ENCODE measurements around the gene EMC10. TPM values are rescaled to one million over a fixed set of nuclear protein-coding genes. Genes with fewer than 3 reads are reported as not detected.
A peak's percentile ranks its signal among the peaks of the same experiment; 100 is the strongest.

EMC10 gene
- total and polyA plus RNA-seq, 2 of the 4 experiments (the other 2 are of a cell fraction): 11.3 to 90.9 TPM

DNA sequence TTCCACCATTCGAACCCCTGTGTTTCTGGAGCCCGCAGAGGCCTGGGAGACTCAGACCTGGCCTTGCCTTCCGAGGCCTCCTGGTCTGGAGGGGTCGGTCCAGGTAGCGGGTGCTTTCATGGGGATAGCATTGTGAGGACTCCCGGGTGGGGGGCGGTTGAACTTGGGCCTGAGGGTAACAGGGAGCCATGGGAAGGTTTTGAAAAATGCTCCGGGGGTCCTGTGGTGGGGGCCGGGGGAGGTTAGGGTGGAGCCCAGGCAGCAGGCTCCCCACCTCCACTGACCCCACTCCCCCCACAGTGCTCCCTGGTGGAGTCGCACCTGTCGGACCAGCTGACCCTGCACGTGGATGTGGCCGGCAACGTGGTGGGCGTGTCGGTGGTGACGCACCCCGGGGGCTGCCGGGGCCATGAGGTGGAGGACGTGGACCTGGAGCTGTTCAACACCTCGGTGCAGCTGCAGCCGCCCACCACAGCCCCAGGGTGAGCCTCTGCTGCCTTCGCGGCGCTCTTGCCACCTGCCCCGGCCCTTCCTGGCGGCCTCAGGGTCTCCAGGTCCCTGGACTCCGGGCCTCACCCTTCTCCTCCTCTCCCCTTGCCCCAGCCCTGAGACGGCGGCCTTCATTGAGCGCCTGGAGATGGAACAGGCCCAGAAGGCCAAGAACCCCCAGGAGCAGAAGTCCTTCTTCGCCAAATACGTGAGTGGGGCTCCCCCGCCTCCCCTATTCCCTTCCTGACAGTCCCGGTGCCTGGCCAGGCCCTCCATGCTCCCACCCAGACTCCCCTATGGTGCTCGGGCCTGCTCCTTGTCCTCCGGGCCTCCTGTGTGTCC lies 4.2 kb downstream of the EMC10 start (continued):
- no peak for TF ChIP-seq MAZ (IDR thresholded peaks at IDR 0.05; ENCODE audit: borderline replicate concordance, low read depth, low read length)

DNA sequence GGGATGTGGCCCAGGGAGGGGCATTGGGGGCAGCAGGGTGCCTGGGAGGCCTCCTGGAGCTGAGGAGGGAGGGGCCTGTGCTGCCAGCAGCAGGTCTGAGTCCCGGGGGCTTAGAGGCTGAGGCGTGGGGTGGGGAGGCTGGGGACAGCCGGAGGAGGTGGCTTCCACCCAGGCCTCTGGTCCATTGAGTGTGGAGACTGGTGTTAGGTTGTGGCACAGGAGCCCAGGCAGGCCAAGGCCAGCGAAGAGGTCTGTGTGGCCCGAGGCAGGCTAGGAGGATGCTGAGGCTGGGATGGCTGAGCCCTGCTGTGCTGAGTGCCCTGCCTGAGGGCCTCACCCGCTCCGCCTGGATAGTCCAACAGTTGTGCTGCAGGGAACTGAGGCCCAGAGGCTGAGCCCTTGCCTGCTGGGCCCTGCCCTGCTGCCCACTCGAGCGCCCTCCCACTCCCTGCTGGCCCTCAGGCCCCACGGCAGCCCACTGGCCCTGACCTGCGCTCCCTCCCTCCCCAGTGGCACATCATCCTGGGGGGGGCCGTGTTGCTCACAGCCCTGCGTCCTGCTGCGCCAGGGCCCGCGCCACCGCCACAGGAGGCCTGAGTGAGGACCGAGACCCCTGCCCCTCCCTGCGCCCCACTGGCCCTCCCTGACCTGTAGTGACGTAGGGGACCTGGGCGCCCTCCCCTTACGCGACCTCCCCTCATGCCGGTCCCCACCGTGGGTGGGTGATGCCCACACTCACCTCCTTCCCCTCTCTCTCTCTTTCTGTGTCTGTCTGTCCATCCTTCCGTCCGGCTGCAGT lies 5.2 kb downstream of the EMC10 start:
- no peaks in the 10 kb centered on the region for H3K9me3 ChIP-seq (ENCODE audit: control insufficient read depth, insufficient read depth, low read length)
- intact Hi-C loops (cut with micrococcal nuclease): no loop called here
- no peak overlapping the region for H3K4me3 ChIP-seq (ENCODE audit: insufficient read depth, low read depth, low read length)
- peaks cover 5% of the 10 kb centered on the region; the same call in 1 of the 2 replicates for H3K9me1 ChIP-seq (ENCODE audit: insufficient read depth, low read length)
- no peak overlapping the region for H4K8ac ChIP-seq (ENCODE audit: low read depth in 2 of 2, low read length in 2 of 2)
- no peak overlapping the region for H4K91ac ChIP-seq (ENCODE audit: insufficient read depth, low read depth, low read length)
- H2BK120ac ChIP-seq (ENCODE audit: low read depth, low read length): no peak overlapping the region
- peaks cover 16 to 27% of the 10 kb centered on the region in 2 experiments for H3K79me1 ChIP-seq (ENCODE audit: low read depth in 1 of 2, low read length in 2 of 2)
- WGBS, 2 experiments (ENCODE audit: extremely low coverage in 2 of 2, insufficient read length in 1 of 2): 100% methylated on average over 3 of the region's 27 CpGs; no CpG with 5 or more reads in 1 of the 2 experiments
- in situ Hi-C loops (cut with MboI; ENCODE audit: low sequenced_read_pairs): no loop called here
- 0 out of 2 replicates have a peak, but pooled peaks cover 2% of the 10 kb centered on the region for H3K4me1 ChIP-seq (ENCODE audit: control insufficient read depth, insufficient read depth, low read length)
- H3K27me3 ChIP-seq (ENCODE audit: control insufficient read depth, insufficient read depth, low read length): no peaks in the 10 kb centered on the region
- no peak overlapping the region for H3K27ac ChIP-seq (ENCODE audit: insufficient read depth, low read length)
- peaks cover 26% of the 10 kb centered on the region for H3K36me3 ChIP-seq (ENCODE audit: control insufficient read depth, insufficient read depth, low read length)
- no peak for TF ChIP-seq MXI1 (IDR thresholded peaks at IDR 0.05; ENCODE audit: borderline replicate concordance, low read depth, low read length)
- TF ChIP-seq RCOR1 (IDR thresholded peaks at IDR 0.05; ENCODE audit: insufficient replicate concordance, low read length): no peak
- TF ChIP-seq SMC3 (IDR thresholded peaks at IDR 0.05; ENCODE audit: low read depth, low read length): no peak
- TF ChIP-seq FOS (IDR thresholded peaks at IDR 0.05; ENCODE audit: low read depth, low read length): no peak
- TF ChIP-seq, protein P1, sequence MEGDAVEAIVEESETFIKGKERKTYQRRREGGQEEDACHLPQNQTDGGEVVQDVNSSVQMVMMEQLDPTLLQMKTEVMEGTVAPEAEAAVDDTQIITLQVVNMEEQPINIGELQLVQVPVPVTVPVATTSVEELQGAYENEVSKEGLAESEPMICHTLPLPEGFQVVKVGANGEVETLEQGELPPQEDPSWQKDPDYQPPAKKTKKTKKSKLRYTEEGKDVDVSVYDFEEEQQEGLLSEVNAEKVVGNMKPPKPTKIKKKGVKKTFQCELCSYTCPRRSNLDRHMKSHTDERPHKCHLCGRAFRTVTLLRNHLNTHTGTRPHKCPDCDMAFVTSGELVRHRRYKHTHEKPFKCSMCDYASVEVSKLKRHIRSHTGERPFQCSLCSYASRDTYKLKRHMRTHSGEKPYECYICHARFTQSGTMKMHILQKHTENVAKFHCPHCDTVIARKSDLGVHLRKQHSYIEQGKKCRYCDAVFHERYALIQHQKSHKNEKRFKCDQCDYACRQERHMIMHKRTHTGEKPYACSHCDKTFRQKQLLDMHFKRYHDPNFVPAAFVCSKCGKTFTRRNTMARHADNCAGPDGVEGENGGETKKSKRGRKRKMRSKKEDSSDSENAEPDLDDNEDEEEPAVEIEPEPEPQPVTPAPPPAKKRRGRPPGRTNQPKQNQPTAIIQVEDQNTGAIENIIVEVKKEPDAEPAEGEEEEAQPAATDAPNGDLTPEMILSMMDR (conservative IDR thresholded peaks at IDR 0.05; ENCODE audit: low read depth, low read length): no peak
- TF ChIP-seq MAZ (IDR thresholded peaks at IDR 0.05; ENCODE audit: borderline replicate concordance, low read depth, low read length): no peak
- TF ChIP-seq CHD1 (IDR thresholded peaks at IDR 0.05; ENCODE audit: low read depth, low read length): no peak
- no peak for TF ChIP-seq MAFK (IDR thresholded peaks at IDR 0.05; ENCODE audit: low read depth, low read length)
- TF ChIP-seq RAD21 (IDR thresholded peaks at IDR 0.05; ENCODE audit: low read length): no peak
- no peak for TF ChIP-seq CEBPB (IDR thresholded peaks at IDR 0.05; ENCODE audit: low read depth, low read length)
- no peak for TF ChIP-seq BHLHE40 (IDR thresholded peaks at IDR 0.05; ENCODE audit: low read depth, low read length)
- no peak for TF ChIP-seq USF2 (IDR thresholded peaks at IDR 0.05; ENCODE audit: low read depth, low read length)
- H3K23ac ChIP-seq (ENCODE audit: low read depth, low read length): no peak overlapping the region
- H3K18ac ChIP-seq (ENCODE audit: low read depth, low read length): no peak overlapping the region
- DNase-seq (no peak), ATAC-seq (ENCODE audit: low read depth) (no peak)
- H3K14ac ChIP-seq (replicated peaks; ENCODE audit: low read depth, low read length): no peak overlapping the region
- no peak overlapping the region for H3K4ac ChIP-seq (ENCODE audit: low read depth, low read length)
- H2AK9ac ChIP-seq (replicated peaks; ENCODE audit: low read depth, low read length, poor library complexity): no peak overlapping the region
- no peak overlapping the region for H2BK20ac ChIP-seq (ENCODE audit: low read depth, low read length)
- no peak overlapping the region for H2BK15ac ChIP-seq (ENCODE audit: low read depth, low read length)
- ChIA-PET POLR2A (ENCODE audit: unreplicated experiment) (no interaction called here), CTCF (no interaction called here)
- peak overlapping the region; percentile 23 for H2AFZ ChIP-seq (replicated peaks; ENCODE audit: low read length, poor library complexity)
- H3K4me2 ChIP-seq (ENCODE audit: low read depth, low read length): no peak overlapping the region
- dilution Hi-C loops (cut with HindIII; ENCODE audit: low sequenced_read_pairs, unreplicated experiment): no loop called here
- H4K20me1 ChIP-seq (ENCODE audit: insufficient read depth, low read length): peaks cover 12% of the 10 kb centered on the region
- H3K9ac ChIP-seq (ENCODE audit: low read depth, low read length): no peak overlapping the region
- no peak overlapping the region for H2BK5ac ChIP-seq (ENCODE audit: low read depth, low read length, poor library complexity, severe bottlenecking)
- no peak overlapping the region for H4K5ac ChIP-seq (ENCODE audit: low read depth, low read length)
- no TSS peak for BruUV-seq (replicated peaks)
- H3K56ac ChIP-seq (ENCODE audit: extremely low read depth, insufficient read depth, low read length): no peak overlapping the region
- H2AK5ac ChIP-seq (ENCODE audit: low read depth, low read length): no peak overlapping the region

All from IMR-90 (cell line).